ENCODE results near the gene FGA.

Gene FGA

GRCh38 chr4:154577324-154577723, 13.2 kb downstream of the FGA start:
- DNase-seq: no peak

- no peak for DNase-seq
Observed at GRCh38 chr4:154574311-154574710, 16.2 kb downstream of the FGA start.

- no peak for DNase-seq
Observed at GRCh38 chr4:154573190-154573870, 17.2 kb downstream of the FGA start.

- no peak for DNase-seq
Observed at GRCh38 chr4:154569584-154569983, 21.0 kb downstream of the FGA start.

GRCh38 chr4:154569028-154569427, 21.5 kb downstream of the FGA start:
- DNase-seq: no peak

- no peak for DNase-seq
Observed at GRCh38 chr4:154566639-154567204, 23.8 kb downstream of the FGA start.

- DNase-seq: no peak
Observed at GRCh38 chr4:154565704-154566103, 24.8 kb downstream of the FGA start.

- no peak for DNase-seq
Observed at GRCh38 chr4:154564311-154564710, 26.2 kb downstream of the FGA start.

- DNase-seq: no peak
Observed at GRCh38 chr4:154562697-154563254, 27.8 kb downstream of the FGA start, which contains the start of gene FGB. TSS of gene FGB (plus strand) at chr4:154563011. CDS start at chr4:154563019, 8 bp downstream.

GRCh38 chr4:154560824-154561231, 29.7 kb downstream of the FGA start:
- no peak for DNase-seq

- no peak for DNase-seq
Observed at GRCh38 chr4:154560419-154560801, 30.1 kb downstream of the FGA start.

GRCh38 chr4:154559494-154560418, 30.8 kb downstream of the FGA start:
- DNase-seq: no peak

- DNase-seq: no peak
Observed at GRCh38 chr4:154559141-154559493, 31.4 kb downstream of the FGA start.

- DNase-seq: no peak
Observed at GRCh38 chr4:154551872-154552686, 38.5 kb downstream of the FGA start.

- DNase-seq: peak; percentile 42
Observed at GRCh38 chr4:154549894-154550790, 40.4 kb downstream of the FGA start, which contains the start of gene PLRG1. TSS of gene PLRG1 (minus strand) at chr4:154550400. CDS start at chr4:154550308, 92 bp downstream.

- DNase-seq: no peak
Observed at GRCh38 chr4:154545689-154546088, 44.9 kb downstream of the FGA start.

GRCh38 chr4:154542271-154542879, 48.2 kb downstream of the FGA start:
- no peak for DNase-seq

All from 8988T (cell line).